ENCODE results near the gene HLA-F. TPM values are rescaled to one million over a fixed set of nuclear protein-coding genes. Genes with fewer than 3 reads are reported as not detected.

The HLA-F gene
- total RNA-seq, 6 donors from 2014 or later: 163 to 418 (median 191) TPM

- TF ChIP-seq POLR2A (IDR thresholded peaks at IDR 0.05) (no peak), POLR2AphosphoS5 (IDR thresholded peaks at IDR 0.05) (no peak), CTCF (IDR thresholded peaks at IDR 0.05) (no peak)
- H3K9me3 ChIP-seq: no peaks in the 10 kb centered on the region
- DNase-seq: no peak
- ATAC-seq (ENCODE audit: low FRiP score in 2 of 2): no peak
- H3K4me1 ChIP-seq: peaks cover 18 to 22% (median 22%) of the 10 kb centered on the region in 4 donors
- 44 to 63% methylated on average over 2 of the region's 2 CpGs for WGBS, 2 donors
- H3K36me3 ChIP-seq: peaks cover 0 to 46% (median 26%) of the 10 kb centered on the region in 4 donors
- no peak overlapping the region for H3K27ac ChIP-seq
- H3K27me3 ChIP-seq: no peaks in the 10 kb centered on the region
- no peak overlapping the region for H3K4me3 ChIP-seq
Measured at GRCh38 chr6:29727637-29728036, 4.4 kb downstream of the HLA-F start.

GRCh38 chr6:29728173-29728874 lies 5.1 kb downstream of the HLA-F start:
- no peak overlapping the region for H3K4me3 ChIP-seq
- peaks cover 18 to 22% (median 22%) of the 10 kb centered on the region in 4 donors for H3K4me1 ChIP-seq
- H3K36me3 ChIP-seq: peaks cover 0 to 46% (median 26%) of the 10 kb centered on the region in 4 donors
- no peak for DNase-seq
- WGBS, 2 donors: 92 to 96% methylated on average over 3 of the region's 3 CpGs
- no peaks in the 10 kb centered on the region for H3K27me3 ChIP-seq
- TF ChIP-seq CTCF (IDR thresholded peaks at IDR 0.05) (no peak), POLR2AphosphoS5 (IDR thresholded peaks at IDR 0.05) (no peak), POLR2A (IDR thresholded peaks at IDR 0.05) (no peak), EP300 (IDR thresholded peaks at IDR 0.05) (no peak)
- no peaks in the 10 kb centered on the region for H3K9me3 ChIP-seq
- no peak for ATAC-seq (ENCODE audit: low FRiP score in 2 of 2)
- H3K27ac ChIP-seq: no peak overlapping the region

- Histone ChIP-seq H3K4me1 (peaks cover 18 to 22% (median 22%) of the 10 kb centered on the region in 4 donors), H3K27ac (no peak overlapping the region), H3K36me3 (peaks cover 0 to 46% (median 26%) of the 10 kb centered on the region in 4 donors), H3K4me3 (no peak overlapping the region), H3K27me3 (no peaks in the 10 kb centered on the region), H3K9me3 (no peaks in the 10 kb centered on the region)
- ATAC-seq (ENCODE audit: low FRiP score in 2 of 2) (no peak), DNase-seq (no peak)
- TF ChIP-seq POLR2AphosphoS5 (IDR thresholded peaks at IDR 0.05) (no peak), POLR2A (IDR thresholded peaks at IDR 0.05) (no peak), EP300 (IDR thresholded peaks at IDR 0.05) (no peak), CTCF (IDR thresholded peaks at IDR 0.05) (no peak)
Measured at GRCh38 chr6:29728875-29729270, 5.6 kb downstream of the HLA-F start.

GRCh38 chr6:29729774-29730328 lies 6.6 kb downstream of the HLA-F start:
- no peaks in the 10 kb centered on the region for H3K9me3 ChIP-seq
- DNase-seq: no peak
- no peaks in the 10 kb centered on the region for H3K27me3 ChIP-seq
- no peak overlapping the region for H3K4me3 ChIP-seq
- no peak for ATAC-seq (ENCODE audit: low FRiP score in 2 of 2)
- peaks cover 12 to 19% (median 13%) of the 10 kb centered on the region in 4 donors for H3K4me1 ChIP-seq
- 76 to 78% methylated on average over 6 of the region's 6 CpGs for WGBS, 2 donors
- peaks cover 0 to 40% (median 26%) of the 10 kb centered on the region in 4 donors for H3K36me3 ChIP-seq
- no peak overlapping the region for H3K27ac ChIP-seq
- TF ChIP-seq POLR2AphosphoS5 (IDR thresholded peaks at IDR 0.05): no peak

GRCh38 chr6:29730575-29731126 lies 7.4 kb downstream of the HLA-F start:
- no peak for TF ChIP-seq POLR2A (IDR thresholded peaks at IDR 0.05)
- TF ChIP-seq CTCF (IDR thresholded peaks at IDR 0.05): no peak
- no peak for TF ChIP-seq EP300 (IDR thresholded peaks at IDR 0.05)
- no peak for TF ChIP-seq POLR2AphosphoS5 (IDR thresholded peaks at IDR 0.05)
- Histone ChIP-seq H3K4me1 (peaks cover 4 to 11% (median 5%) of the 10 kb centered on the region in 4 donors), H3K27me3 (no peaks in the 10 kb centered on the region), H3K9me3 (no peaks in the 10 kb centered on the region), H3K36me3 (peaks cover 0 to 32% (median 19%) of the 10 kb centered on the region in 4 donors), H3K4me3 (no peak overlapping the region), H3K27ac (no peak overlapping the region)
- WGBS, 2 donors: 51 to 54% methylated on average over 7 of the region's 7 CpGs
- no peak for DNase-seq
- no peak for ATAC-seq (ENCODE audit: low FRiP score in 2 of 2)
